HG03097 (cell line): ENCODE results near the gene CDC37L1.
"Not testable (repeated sequence)": the region's sequence is repeated elsewhere in the genome, so short reads cannot be mapped to it uniquely, and the experiment has no call there.

Experiments
- ATAC-seq: cut with Tn5 transposase; IDR thresholded peaks from one replicate; pipeline ENCODE4 v1.9.1; 2021; ENCODE audit not compliant: unreplicated experiment, low FRiP score

CDC37L1 gene

GRCh38 chr9:4746278-4747030, 67.1 kb downstream of the CDC37L1 start:
- no peak for ATAC-seq

GRCh38 chr9:4748612-4749011, 69.2 kb downstream of the CDC37L1 start:
- no peak for ATAC-seq

- no peak for ATAC-seq
Measured at GRCh38 chr9:4750023-4750673, 70.8 kb downstream of the CDC37L1 start.

- not testable (repeated sequence) for ATAC-seq
Measured at GRCh38 chr9:4754530-4754929, 75.2 kb downstream of the CDC37L1 start.

GRCh38 chr9:4755026-4755609, 75.7 kb downstream of the CDC37L1 start:
- no peak for ATAC-seq

GRCh38 chr9:4756420-4756819, 77.1 kb downstream of the CDC37L1 start:
- ATAC-seq = no peak
